ENCODE measurements around the gene SLC52A3. TPM values are rescaled to one million over a fixed set of nuclear protein-coding genes. Genes with fewer than 3 reads are reported as not detected.
A peak's percentile ranks its signal among the peaks of the same experiment; 100 is the strongest.

Gene SLC52A3
- total RNA-seq, 1 experiment from 2014 or later: 7.7 TPM

GRCh38 chr20:815914-816606 is 47.8 kb upstream of the SLC52A3 start:
- Mint-ChIP-seq H3K9me3 (peaks cover under 1% of the 10 kb centered on the region; the same call in 1 of the 2 replicates), H3K4me3 (0 out of 2 replicates have a peak overlapping the region, but pooled peaks have one; percentile 9), H3K27ac (no peak overlapping the region), H3K36me3 (no peaks in the 10 kb centered on the region), H3K27me3 (ENCODE audit: low read depth) (peaks cover 2% of the 10 kb centered on the region; the same call in 1 of the 2 replicates), H3K4me1 (peaks cover 4% of the 10 kb centered on the region; the same call in 1 of the 2 replicates)
- TF ChIP-seq CTCF (IDR thresholded peaks at IDR 0.05): peak; percentile 99
- no peak for TF ChIP-seq TCF7 (CRISPR knock-in tag; IDR thresholded peaks at IDR 0.05; ENCODE audit: low read depth)
- CTCF ChIA-PET: interaction anchor here (0.5 to 3.4 kb wide), 10 partner anchors 24 to 620 kb away, joined by 3 to 25 read pairs (median 4); no protein-coding TSS in a partner anchor
- peak; percentile 76 for DNase-seq (ENCODE audit: low spot score)
- peak; percentile 88 for ATAC-seq
- POLR2A ChIA-PET: no interaction called here

GRCh38 chr20:815226-815625 is 46.9 kb upstream of the SLC52A3 start:
- ATAC-seq: no peak
- peaks cover 9% of the 10 kb centered on the region for H3K9me3 Mint-ChIP-seq
- H3K27me3 Mint-ChIP-seq (ENCODE audit: low read depth): peaks cover 2% of the 10 kb centered on the region
- TF ChIP-seq USF1 (CRISPR knock-in tag; IDR thresholded peaks at IDR 0.05) (no peak), ZNF396 (CRISPR knock-in tag; IDR thresholded peaks at IDR 0.05; ENCODE audit: borderline replicate concordance) (no peak), FOXP4 (CRISPR knock-in tag; IDR thresholded peaks at IDR 0.05) (no peak), PRRX2 (CRISPR knock-in tag; IDR thresholded peaks at IDR 0.05) (no peak), ARID4B (CRISPR knock-in tag; IDR thresholded peaks at IDR 0.05; ENCODE audit: borderline replicate concordance) (no peak), ZNF532 (CRISPR knock-in tag; IDR thresholded peaks at IDR 0.05; ENCODE audit: borderline replicate concordance) (no peak), ATF6 (CRISPR knock-in tag; IDR thresholded peaks at IDR 0.05) (no peak), SP1 (CRISPR knock-in tag; conservative IDR thresholded peaks at IDR 0.05) (no peak), RELA (CRISPR knock-in tag; IDR thresholded peaks at IDR 0.05; ENCODE audit: borderline replicate concordance) (no peak), CREM (CRISPR knock-in tag; IDR thresholded peaks at IDR 0.05) (no peak), AR (CRISPR knock-in tag; IDR thresholded peaks at IDR 0.05) (no peak)

More at GRCh38 chr20:815226-815625, 46.9 kb upstream of the SLC52A3 start:
- DNase-seq (ENCODE audit: low spot score): no peak
- H3K36me3 Mint-ChIP-seq: peaks cover 2% of the 10 kb centered on the region
- H3K4me1 Mint-ChIP-seq: peaks cover 4% of the 10 kb centered on the region; the same call in 1 of the 2 replicates
- no peak overlapping the region for H3K4me3 Mint-ChIP-seq
- POLR2A ChIA-PET: no interaction called here
- CTCF ChIA-PET: interaction anchor here (1.0 to 3.4 kb wide), 8 partner anchors 25 to 299 kb away, joined by 3 to 25 read pairs (median 6); no protein-coding TSS in a partner anchor
- no peak overlapping the region for H3K27ac Mint-ChIP-seq

Data from WTC11 (cell line).